ENCODE data around the gene EHBP1. TPM values are rescaled to one million over a fixed set of nuclear protein-coding genes. Genes with fewer than 3 reads are reported as not detected.

Gene EHBP1
- total RNA-seq, 1 donor from 2014 or later, result 67.4 TPM

GRCh38 chr2:63056107-63057050, 350.9 kb downstream of the EHBP1 start:
- Mint-ChIP-seq H3K27ac (no peak overlapping the region), H3K9me3 (no peaks in the 10 kb centered on the region), H3K4me3 (peak overlapping the region; percentile 53), H3K36me3 (no peaks in the 10 kb centered on the region), H3K27me3 (ENCODE audit: low read depth) (peaks cover 97% of the 10 kb centered on the region), H3K4me1 (peaks cover 38% of the 10 kb centered on the region)
- peak in 1 of 2 experiments; percentile 57 for DNase-seq (ENCODE audit: low spot score in 2 of 2, unreplicated experiment in 2 of 2)
- no peak for TF ChIP-seq CTCF (IDR thresholded peaks at IDR 0.05; ENCODE audit: unreplicated experiment)

DNA sequence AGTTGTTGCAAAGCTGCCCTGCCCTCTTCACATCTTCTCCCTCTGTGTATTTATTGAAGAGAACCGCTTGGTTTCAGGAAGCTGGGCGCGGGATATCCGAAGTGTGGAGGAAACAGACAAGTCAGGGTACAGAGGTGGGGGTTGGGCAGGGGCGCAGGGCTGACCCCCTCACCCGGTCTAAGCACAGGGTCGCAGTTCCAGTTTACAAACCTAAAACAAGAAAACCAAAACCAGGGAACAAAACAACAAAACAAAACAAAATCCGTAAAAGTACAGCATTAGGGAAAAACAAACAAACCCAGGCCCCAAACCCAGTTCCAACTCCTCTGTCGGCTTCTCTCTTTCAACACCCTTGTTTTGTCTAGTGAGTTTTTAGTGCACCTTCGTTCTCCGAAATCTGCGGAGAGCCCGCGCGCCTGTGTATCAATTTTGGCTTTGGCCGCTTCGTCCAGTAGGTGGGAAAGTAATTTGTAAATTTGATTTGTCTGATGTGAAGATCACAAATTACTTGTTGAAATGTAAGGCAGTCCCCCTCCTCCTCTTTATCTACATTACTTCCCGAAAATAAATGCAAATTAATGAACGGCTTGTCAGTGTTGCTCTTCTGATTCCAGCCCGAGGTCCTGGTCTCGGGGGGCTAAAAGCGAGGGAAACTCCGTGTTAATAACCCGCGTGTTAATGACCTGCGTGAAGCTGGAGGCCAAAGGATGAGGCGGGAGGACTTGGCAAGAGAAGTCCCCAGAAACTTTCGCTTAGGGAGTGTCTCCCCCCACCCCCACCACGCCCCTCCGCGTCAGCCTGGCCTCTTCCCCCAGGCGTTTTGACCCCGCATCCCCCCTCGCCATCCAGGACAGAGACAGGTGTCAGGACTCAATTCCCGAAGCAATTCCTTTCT, 352.0 kb downstream of the EHBP1 start:
- no peaks in the 10 kb centered on the region for H3K9me3 Mint-ChIP-seq
- no peaks in the 10 kb centered on the region for H3K36me3 Mint-ChIP-seq
- H3K27me3 Mint-ChIP-seq (ENCODE audit: low read depth), result peaks cover 96% of the 10 kb centered on the region
- no peak overlapping the region for H3K4me3 Mint-ChIP-seq
- TF ChIP-seq CTCF (IDR thresholded peaks at IDR 0.05; ENCODE audit: unreplicated experiment), result no peak
- no peak for DNase-seq (ENCODE audit: low spot score in 2 of 2, unreplicated experiment in 2 of 2)
- no peak overlapping the region for H3K27ac Mint-ChIP-seq
- H3K4me1 Mint-ChIP-seq, result peaks cover 38% of the 10 kb centered on the region

DNA sequence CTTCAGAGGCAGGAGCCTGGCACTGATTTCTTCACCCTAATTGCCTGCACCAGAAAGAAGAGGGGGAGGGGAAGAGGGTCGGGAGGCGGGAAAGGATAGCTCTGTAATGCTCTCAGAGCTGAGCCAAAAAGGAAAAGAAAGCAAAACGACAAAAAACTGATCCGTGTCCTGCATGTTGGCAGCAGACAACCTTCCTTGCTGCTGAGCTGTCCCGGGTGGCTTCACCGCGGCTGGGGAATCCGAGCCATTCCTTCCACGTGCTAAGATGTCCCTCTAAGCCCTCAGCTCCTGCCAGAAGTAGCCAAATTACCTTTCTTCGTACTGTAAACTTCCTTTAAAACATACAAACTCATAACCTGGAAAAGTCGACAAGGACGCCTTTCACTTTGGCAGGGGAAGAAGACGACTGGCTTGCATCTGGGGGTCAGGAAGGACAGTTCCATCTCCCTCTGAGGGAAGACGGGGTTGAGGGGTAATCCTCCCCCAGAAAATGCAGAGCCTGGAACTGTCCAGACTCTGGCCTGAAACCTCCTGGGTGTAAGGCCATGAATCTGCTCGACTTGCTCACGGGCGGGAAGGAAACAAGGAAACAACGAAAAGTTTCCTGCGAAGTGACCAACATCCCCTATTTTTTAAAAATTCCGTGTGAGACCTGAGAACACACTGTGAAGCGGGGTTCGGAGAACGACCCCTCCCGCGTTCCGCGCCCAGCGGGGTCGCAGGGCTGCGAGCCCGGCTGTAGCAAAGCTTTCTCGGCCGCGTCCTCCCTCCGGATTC, 352.8 kb downstream of the EHBP1 start:
- DNase-seq (ENCODE audit: low spot score in 2 of 2, unreplicated experiment in 2 of 2), result no peak
- Mint-ChIP-seq H3K27me3 (ENCODE audit: low read depth) (peaks cover 96% of the 10 kb centered on the region), H3K4me3 (peak overlapping the region; percentile 41), H3K27ac (no peak overlapping the region), H3K36me3 (no peaks in the 10 kb centered on the region), H3K4me1 (peaks cover 38% of the 10 kb centered on the region), H3K9me3 (no peaks in the 10 kb centered on the region)
- TF ChIP-seq CTCF (IDR thresholded peaks at IDR 0.05; ENCODE audit: unreplicated experiment), result no peak

- Mint-ChIP-seq H3K27ac (no peak overlapping the region), H3K4me1 (peaks cover 38% of the 10 kb centered on the region), H3K36me3 (no peaks in the 10 kb centered on the region), H3K9me3 (no peaks in the 10 kb centered on the region), H3K27me3 (ENCODE audit: low read depth) (peaks cover 95% of the 10 kb centered on the region), H3K4me3 (no peak overlapping the region)
- TF ChIP-seq CTCF (IDR thresholded peaks at IDR 0.05; ENCODE audit: unreplicated experiment), result no peak
- peak in 1 of 2 experiments; percentile 58 for DNase-seq (ENCODE audit: low spot score in 2 of 2, unreplicated experiment in 2 of 2)
These were observed 353.6 kb downstream of the EHBP1 start for GRCh38 chr2:63058921-63059792.
